ENCODE measurements around the gene OBSL1. TPM values are rescaled to one million over a fixed set of nuclear protein-coding genes. Genes with fewer than 3 reads are reported as not detected.
A peak's percentile ranks its signal among the peaks of the same experiment; 100 is the strongest.

OBSL1 gene
- total and polyA plus RNA-seq, 2 of the 4 experiments (the other 2 are of a cell fraction): 21.5 to 51.2 TPM

GRCh38 chr2:219592736-219593135 is 21.4 kb upstream of the OBSL1 start:
- H3K23ac ChIP-seq (ENCODE audit: low read depth, low read length): no peak overlapping the region
- ATAC-seq (ENCODE audit: low read depth) (no peak), DNase-seq (no peak)
- H3K4ac ChIP-seq (ENCODE audit: low read depth, low read length): no peak overlapping the region
- H4K91ac ChIP-seq (ENCODE audit: insufficient read depth, low read depth, low read length): no peak overlapping the region
- no peak overlapping the region for H3K18ac ChIP-seq (ENCODE audit: low read depth, low read length)
- no peak overlapping the region for H3K56ac ChIP-seq (ENCODE audit: extremely low read depth, insufficient read depth, low read length)
- H2BK20ac ChIP-seq (ENCODE audit: low read depth, low read length): no peak overlapping the region
- H3K27me3 ChIP-seq (ENCODE audit: control insufficient read depth, insufficient read depth, low read length): peaks cover 6% of the 10 kb centered on the region
- peak overlapping the region; percentile 44 for H2AK9ac ChIP-seq (replicated peaks; ENCODE audit: low read depth, low read length, poor library complexity)
- BruUV-seq (replicated peaks): no TSS peak
- no peak overlapping the region for H3K4me3 ChIP-seq (ENCODE audit: insufficient read depth, low read depth, low read length)
- POLR2A ChIA-PET (ENCODE audit: unreplicated experiment): no interaction called here
- no peak overlapping the region for H2BK120ac ChIP-seq (ENCODE audit: low read depth, low read length)
- no peaks in the 10 kb centered on the region for H3K36me3 ChIP-seq (ENCODE audit: control insufficient read depth, insufficient read depth, low read length)
- H4K20me1 ChIP-seq (ENCODE audit: insufficient read depth, low read length): no peaks in the 10 kb centered on the region
- CTCF ChIA-PET: interaction anchor here (0.7 to 1.5 kb wide), 2 partner anchors 33 to 50 kb away, joined by 3 to 4 read pairs; no protein-coding TSS in a partner anchor
- H3K4me2 ChIP-seq (ENCODE audit: low read depth, low read length): no peak overlapping the region
- no peaks in the 10 kb centered on the region for H3K9me3 ChIP-seq (ENCODE audit: control insufficient read depth, insufficient read depth, low read length)
- intact Hi-C loops (cut with micrococcal nuclease): no loop called here
- peaks cover 2% of the 10 kb centered on the region for H3K4me1 ChIP-seq (ENCODE audit: control insufficient read depth, insufficient read depth, low read length)
- dilution Hi-C loops (cut with HindIII; ENCODE audit: low sequenced_read_pairs, unreplicated experiment): no loop called here
- 0 out of 2 replicates have a peak, but pooled peaks cover 2% of the 10 kb centered on the region for H3K9me1 ChIP-seq (ENCODE audit: insufficient read depth, low read length)
- no peak overlapping the region for H2BK15ac ChIP-seq (ENCODE audit: low read depth, low read length)
- H4K5ac ChIP-seq (ENCODE audit: low read depth, low read length): no peak overlapping the region
- in situ Hi-C loops (cut with MboI; ENCODE audit: low sequenced_read_pairs): no loop called here
- H2BK5ac ChIP-seq (ENCODE audit: low read depth, low read length, poor library complexity, severe bottlenecking): no peak overlapping the region
- H3K79me1 ChIP-seq (ENCODE audit: low read depth in 1 of 2, low read length in 2 of 2): no peaks in the 10 kb centered on the region
- TF ChIP-seq, protein P1, sequence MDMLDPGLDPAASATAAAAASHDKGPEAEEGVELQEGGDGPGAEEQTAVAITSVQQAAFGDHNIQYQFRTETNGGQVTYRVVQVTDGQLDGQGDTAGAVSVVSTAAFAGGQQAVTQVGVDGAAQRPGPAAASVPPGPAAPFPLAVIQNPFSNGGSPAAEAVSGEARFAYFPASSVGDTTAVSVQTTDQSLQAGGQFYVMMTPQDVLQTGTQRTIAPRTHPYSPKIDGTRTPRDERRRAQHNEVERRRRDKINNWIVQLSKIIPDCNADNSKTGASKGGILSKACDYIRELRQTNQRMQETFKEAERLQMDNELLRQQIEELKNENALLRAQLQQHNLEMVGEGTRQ (IDR thresholded peaks at IDR 0.05; ENCODE audit: low read depth, low read length): no peak
- no peak for TF ChIP-seq CEBPB (IDR thresholded peaks at IDR 0.05; ENCODE audit: low read depth, low read length)
- TF ChIP-seq CHD1 (IDR thresholded peaks at IDR 0.05; ENCODE audit: low read depth, low read length): no peak
- no peak overlapping the region for H3K27ac ChIP-seq (ENCODE audit: insufficient read depth, low read length)
- no peak overlapping the region for H3K14ac ChIP-seq (replicated peaks; ENCODE audit: low read depth, low read length)
- H4K8ac ChIP-seq (ENCODE audit: low read depth in 2 of 2, low read length in 2 of 2): no peak overlapping the region; a peak in 1 of 4 replicates
- WGBS, 2 experiments (ENCODE audit: extremely low coverage in 2 of 2, insufficient read length in 1 of 2): 0% methylated on average over 1 of the region's 6 CpGs; no CpG with 5 or more reads in 1 of the 2 experiments
- H2AK5ac ChIP-seq (ENCODE audit: low read depth, low read length): no peak overlapping the region
- peak overlapping the region; percentile 40 for H2AFZ ChIP-seq (replicated peaks; ENCODE audit: low read length, poor library complexity)
- H3K9ac ChIP-seq (ENCODE audit: low read depth, low read length): no peak overlapping the region
